ENCODE results near the gene SIRT3. TPM values are rescaled to one million over a fixed set of nuclear protein-coding genes. Genes with fewer than 3 reads are reported as not detected.
"Not testable (repeated sequence)": the region's sequence is repeated elsewhere in the genome, so short reads cannot be mapped to it uniquely, and the experiment has no call there.

SIRT3 gene
- total RNA-seq, 1 experiment from 2014 or later, result 8.6 TPM

GRCh38 chr11:240315-240714 lies 4.2 kb upstream of the SIRT3 start:
- DNase-seq (ENCODE audit: low spot score), result no peak

DNA sequence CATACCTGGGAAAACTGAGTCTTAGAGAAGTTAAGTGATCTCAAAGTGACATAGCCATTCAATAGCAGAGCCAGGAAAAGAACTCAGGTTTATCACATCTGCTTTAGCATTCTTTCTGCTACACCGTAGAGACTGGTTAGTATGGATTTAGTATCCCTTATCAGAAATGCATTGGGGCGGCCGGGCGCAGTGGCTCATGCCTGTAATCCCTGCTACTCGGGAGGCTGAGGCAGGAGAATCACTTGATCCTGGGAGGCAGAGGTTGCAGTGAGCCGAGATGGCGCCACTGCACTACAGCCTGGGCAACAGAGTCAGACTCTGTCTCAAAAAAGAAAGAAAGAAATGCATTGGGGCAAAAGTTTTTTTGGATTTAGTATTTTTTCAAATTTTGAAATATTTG lies 2.2 kb upstream of the SIRT3 start:
- not testable (repeated sequence) for DNase-seq (ENCODE audit: low spot score)

GRCh38 chr11:236774-237767 lies 929 bp upstream of the SIRT3 start, which contains the start of gene PSMD13:
PSMD13 (plus strand) TSS chr11:236976; CDS start chr11:237050, 74 bp downstream.
- peak; percentile 92 for DNase-seq (ENCODE audit: low spot score)

DNA sequence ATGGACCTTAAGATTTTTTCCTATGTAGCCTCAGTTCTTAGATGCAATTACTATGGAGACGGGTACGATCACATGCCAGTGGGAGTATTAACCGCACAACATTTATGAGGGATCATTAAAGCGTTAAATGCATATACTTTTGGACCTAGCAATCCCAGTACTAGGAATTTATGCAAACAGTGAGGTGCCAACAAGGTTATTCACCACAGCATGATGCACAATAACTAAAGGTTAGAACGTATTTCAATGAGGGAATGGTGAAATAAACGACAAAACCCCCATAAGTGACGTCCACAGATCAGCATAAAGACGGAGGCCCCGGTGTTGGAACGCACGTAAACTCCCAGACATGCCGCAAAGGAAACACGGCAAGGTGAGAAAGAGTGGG lies 539 bp downstream of the SIRT3 start:
- DNase-seq (ENCODE audit: low spot score), result peak; percentile 47

- no peak for DNase-seq (ENCODE audit: low spot score)
Measured at GRCh38 chr11:235180-235579, 962 bp downstream of the SIRT3 start.

DNA sequence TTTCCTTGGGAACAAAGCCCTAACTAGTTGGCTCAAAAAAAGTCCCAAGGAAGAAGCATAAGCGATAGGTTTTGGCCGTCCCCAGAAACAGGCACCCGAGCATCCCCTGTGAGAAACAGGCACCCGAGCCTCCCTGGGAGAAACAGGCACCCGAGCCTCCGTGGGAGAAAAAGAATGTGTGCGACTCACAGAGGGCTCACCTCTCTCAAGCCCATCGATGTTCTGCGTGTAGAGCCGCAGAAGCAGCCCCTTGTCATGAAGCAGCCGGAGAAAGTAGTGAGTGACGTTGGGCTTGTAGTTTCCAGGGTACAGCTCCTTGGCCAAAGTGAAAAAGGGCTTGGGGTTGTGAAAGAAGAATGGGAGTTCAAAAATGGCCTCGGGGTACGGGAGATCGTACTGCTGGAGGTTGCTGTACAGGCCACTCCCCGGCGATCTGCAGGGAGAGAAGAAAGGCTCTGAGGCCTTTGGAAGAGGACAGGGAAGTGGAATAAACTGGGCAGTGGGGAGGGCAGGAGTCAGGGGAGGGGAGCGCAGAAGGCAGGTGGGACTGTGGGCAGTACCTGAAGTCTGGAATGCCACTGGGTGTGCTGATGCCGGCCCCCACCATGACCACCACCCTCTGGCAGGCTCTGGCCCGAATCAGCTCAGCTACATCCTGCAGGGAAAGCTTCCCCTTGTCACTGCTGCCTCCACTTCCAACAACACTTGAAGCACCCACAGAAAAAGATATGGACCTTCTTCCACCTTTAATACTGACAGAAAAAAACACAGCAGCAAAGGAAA lies 3.2 kb downstream of the SIRT3 start:
- DNase-seq (ENCODE audit: low spot score), result no peak

DNA sequence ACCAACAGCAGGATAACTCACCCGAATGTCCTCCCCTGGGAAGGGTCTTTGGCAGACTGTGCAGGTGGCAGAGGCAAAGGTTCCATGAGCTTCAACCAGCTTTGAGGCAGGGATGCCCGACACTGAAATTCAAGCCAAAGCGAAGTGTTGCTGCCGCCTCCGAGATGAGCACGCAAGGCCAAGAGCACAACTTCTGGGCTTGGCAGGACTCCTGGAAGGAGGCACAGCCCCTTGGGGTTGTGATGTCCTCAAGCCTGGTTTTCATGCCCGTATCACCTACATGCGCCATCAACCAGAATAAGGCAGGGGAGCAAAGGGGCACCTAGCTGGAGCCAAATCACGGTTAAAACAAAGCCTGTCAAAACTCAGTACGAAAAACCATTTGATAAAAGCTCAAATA lies 5.7 kb downstream of the SIRT3 start:
- no peak for DNase-seq (ENCODE audit: low spot score)

GRCh38 chr11:227824-228379 lies 8.2 kb downstream of the SIRT3 start:
- DNase-seq (ENCODE audit: low spot score), result no peak

DNA sequence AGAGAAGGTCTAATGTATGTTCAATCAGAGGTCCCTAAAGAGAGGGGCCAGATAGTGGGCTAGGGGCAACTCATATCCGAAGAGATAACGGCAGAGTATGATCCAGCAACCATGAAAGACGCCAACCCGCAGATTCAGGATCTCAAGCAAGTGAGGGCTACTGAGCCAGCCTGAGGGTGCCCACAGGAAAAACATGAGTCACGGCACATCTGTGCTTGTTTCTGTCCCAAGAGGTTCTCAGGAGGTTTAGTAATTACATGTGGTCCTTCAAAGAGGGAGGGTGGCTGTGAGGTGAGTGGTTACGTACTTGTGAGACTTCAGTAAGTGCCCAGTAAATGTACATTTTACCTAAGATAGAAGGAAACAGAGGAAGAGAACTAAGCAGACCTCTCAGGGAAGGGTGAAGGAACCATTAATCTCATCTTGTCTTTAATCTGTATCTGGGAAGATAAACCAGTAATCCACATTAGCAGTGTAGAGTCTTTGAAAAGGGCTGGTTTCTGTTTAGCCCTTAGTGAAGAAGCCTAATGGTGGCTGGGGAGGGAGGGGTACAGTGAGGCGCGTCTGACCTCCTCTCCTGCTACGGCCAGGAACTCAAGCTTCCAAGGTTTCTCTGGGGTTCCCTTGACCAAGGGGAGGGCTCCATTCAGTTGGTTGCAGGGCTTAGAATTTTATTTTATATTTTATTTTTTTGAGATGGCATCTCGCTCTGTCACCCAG lies 10.2 kb downstream of the SIRT3 start:
- DNase-seq (ENCODE audit: low spot score), result no peak

DNA sequence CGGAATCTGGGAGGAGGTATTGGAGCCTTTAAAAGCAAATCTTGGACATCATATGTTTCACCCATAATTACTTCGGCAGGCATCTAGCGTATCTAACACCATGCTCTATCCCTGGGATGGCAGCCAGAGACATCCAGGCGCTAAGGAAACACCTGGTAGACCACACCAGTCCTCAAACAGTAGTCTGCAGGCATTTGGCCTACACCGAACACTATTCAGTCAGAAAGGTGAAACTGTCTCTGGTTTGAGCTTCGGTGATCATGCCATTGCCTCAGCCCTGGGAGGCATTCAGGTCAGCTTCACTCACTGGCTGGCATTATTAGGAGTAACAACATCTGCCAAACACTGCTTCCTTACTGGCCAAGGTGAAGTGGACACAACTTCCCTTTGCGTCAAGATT lies 11.7 kb downstream of the SIRT3 start:
- no peak for DNase-seq (ENCODE audit: low spot score)

GRCh38 chr11:223884-224283 lies 12.3 kb downstream of the SIRT3 start:
- DNase-seq (ENCODE audit: low spot score), result no peak

GRCh38 chr11:223026-223789 lies 12.9 kb downstream of the SIRT3 start:
- no peak for DNase-seq (ENCODE audit: low spot score)

GRCh38 chr11:221998-222789 lies 13.9 kb downstream of the SIRT3 start:
- DNase-seq (ENCODE audit: low spot score), result no peak

DNA sequence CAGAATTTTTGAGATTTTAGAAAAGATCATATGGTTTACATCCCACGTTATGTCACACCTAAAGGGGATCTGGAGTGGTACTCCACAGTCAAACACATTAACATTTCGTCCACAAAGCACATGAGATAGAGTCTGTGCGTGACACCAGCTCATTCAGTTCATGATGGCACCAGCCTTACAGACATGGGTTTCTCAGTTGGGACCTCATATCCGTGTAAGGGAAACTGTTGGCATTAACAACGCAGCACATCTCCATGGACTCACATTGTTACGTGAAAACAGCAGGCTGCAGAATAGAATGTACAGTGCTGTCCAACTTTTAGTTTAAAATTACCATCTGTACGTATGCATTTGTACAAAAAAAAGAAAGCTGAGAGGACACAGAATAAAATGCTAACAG lies 14.6 kb downstream of the SIRT3 start:
- DNase-seq (ENCODE audit: low spot score), result no peak

- DNase-seq (ENCODE audit: low spot score), result not testable (repeated sequence)
Measured at GRCh38 chr11:220641-221215, 15.4 kb downstream of the SIRT3 start.

GRCh38 chr11:218815-219593 lies 17.1 kb downstream of the SIRT3 start:
- no peak for DNase-seq (ENCODE audit: low spot score)

DNA sequence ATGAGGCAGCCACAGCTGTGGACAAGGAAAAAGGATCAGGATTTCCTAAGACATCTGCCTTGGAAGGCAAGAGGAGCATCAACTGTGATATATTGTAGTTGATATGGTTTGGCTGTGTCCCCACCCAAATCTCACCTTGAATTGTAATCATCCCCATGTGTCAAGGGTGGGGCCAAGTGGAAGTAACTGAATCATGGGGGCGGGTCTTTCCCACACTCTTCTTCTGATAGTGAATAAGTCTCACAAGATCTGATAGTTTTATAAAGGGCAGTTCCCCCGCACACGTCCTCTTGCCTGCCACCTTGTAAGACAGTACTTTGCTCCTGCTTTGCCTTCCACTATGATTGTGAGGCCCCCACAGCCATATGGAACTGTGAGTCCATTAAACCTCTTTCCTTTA lies 18.4 kb downstream of the SIRT3 start:
- no peak for DNase-seq (ENCODE audit: low spot score)

DNA sequence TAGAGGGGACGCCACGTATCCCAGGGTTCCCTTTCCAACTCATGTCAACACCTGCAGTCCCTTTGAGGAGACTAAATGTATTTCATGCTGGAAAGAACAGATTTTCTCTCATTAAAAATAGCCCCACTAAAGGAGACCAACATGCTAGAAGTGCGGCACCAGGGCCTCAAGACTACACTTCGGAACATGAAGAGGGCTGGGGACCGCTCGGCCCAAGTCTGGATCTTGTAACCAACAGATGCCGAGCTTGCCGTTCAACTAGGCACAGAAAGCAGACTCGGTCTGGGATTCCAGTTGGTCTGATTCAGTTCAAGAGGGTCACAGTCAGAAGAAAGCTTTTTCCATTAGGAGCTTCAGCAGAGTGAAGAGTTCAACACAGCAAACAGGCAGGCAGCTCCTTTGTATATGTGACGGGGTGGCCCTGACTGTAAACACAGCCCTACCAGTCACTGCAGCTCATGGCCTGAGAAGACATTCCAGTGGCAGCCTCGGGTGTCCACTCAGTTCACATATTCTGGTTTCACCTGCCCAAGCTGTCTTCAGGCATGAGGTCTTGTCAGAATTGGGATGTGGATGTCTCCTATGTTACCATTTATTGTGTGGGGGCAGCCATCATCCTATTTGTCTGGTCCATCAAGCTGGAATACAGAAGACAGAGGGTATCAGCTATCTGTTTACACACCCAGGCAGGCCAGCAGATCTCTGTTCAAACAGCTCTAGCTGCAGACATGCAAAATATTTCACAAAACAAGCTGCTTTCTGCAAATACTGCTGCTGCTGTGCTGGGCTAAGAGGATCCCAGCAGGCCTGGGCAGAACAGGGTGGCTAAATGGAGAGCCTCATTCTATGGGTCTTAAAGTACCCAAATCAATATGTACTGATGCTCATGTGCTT lies 19.8 kb downstream of the SIRT3 start:
- DNase-seq (ENCODE audit: low spot score), result no peak

All from HT-29 (cell line).